Epithelial cell of esophagus (primary cell): Measurements from ENCODE around the gene FUT1.

Experiments used
- DNase-seq: peaks from one replicate; pipeline ENCODE4 v3.0.0; 2010; ENCODE audit warnings: low read depth
- H3K4me3 ChIP-seq: 2 replicates; pipeline ENCODE4 v1.5.1; 2011; ENCODE audit warnings: mild to moderate bottlenecking, low read length, control low read depth
- CTCF ChIP-seq: IDR thresholded peaks from 2 replicates; pipeline ENCODE4 v1.5.1; 2011; ENCODE audit warnings: low read depth, mild to moderate bottlenecking, low read length, control low read depth, inconsistent platforms; ENCODE audit not compliant: insufficient read depth; ENCODE audit errors: missing control alignments

Gene FUT1

GRCh38 chr19:48738557-48739403 is 13.7 kb downstream of the FUT1 start:
- peak; percentile 9 for TF ChIP-seq CTCF
- DNase-seq: peak; percentile 95
- H3K4me3 ChIP-seq: peak overlapping the region; percentile 32

- no peak overlapping the region for H3K4me3 ChIP-seq
- no peak for DNase-seq
- no peak for TF ChIP-seq CTCF
Measured at GRCh38 chr19:48737360-48737998, 15.0 kb downstream of the FUT1 start.

- no peak for TF ChIP-seq CTCF
- peak; percentile 75 for DNase-seq
- peak overlapping the region; percentile 36 for H3K4me3 ChIP-seq
Measured at GRCh38 chr19:48735031-48735615, 17.3 kb downstream of the FUT1 start.

DNA sequence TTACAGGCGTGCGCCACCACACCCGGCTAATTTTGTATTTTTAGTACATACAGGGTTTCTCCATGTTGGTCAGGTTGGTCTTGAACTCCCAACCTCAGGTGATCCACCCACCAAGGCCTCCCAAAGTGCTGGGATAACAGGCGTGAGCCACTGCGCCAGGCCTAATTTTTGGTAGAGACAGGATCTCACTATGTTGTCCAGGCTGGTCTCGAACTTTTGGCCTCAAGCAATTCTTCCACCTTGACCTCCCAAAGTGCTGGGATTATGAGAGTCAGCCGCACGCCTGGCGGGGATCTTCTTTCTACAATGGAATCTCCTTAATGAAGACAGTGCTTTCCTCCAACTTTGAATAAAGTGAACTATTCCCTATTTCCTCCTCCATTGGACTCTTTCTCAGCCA is 17.8 kb downstream of the FUT1 start:
- no peak overlapping the region for H3K4me3 ChIP-seq
- DNase-seq: no peak
- no peak for TF ChIP-seq CTCF

- no peak overlapping the region for H3K4me3 ChIP-seq
- TF ChIP-seq CTCF: no peak
- DNase-seq: no peak
Measured at GRCh38 chr19:48731452-48731851, 21.0 kb downstream of the FUT1 start.

DNA sequence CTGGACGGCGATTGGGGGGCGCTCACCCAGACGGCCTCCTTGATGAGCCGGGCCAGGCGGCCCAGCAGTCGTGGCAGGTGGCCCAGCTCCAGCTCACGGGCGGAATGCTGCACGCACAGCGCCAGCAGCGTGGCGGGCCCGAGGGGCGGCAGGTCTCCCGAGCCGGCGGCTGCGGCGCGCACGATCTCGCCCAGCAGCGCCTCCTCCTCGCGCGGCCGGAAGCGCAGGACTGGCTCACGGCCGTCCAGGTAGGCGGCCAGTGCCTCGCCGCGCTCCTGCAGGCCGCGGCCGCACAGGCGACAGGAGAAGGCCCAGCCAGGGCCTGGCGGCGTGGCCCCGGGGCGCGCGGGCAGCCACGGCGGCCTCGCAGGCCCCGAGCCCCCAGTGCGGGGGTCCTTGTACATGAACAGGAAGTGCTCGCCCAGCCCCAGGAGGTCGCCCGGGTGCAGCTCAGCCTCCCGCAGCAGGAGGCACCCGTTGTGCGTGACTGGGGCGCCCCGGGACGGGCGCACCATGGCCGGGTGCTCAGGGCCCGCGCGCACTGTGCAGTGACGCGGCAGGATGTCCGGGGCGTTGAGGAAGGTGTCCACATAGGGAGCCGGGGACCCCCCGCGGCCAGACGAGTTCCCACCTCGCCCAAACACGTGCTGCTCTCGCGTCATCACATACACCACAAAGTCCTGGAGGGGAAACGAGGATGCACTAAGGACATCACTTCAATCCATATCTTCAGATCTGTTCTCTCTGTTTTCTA is 23.4 kb downstream of the FUT1 start:
- H3K4me3 ChIP-seq: peak overlapping the region; percentile 30
- no peak for DNase-seq
- TF ChIP-seq CTCF: no peak
